Endothelial cell of hepatic sinusoid (primary cell): ENCODE measurements around the gene CNR2.
"Not testable (repeated sequence)": the region's sequence is repeated elsewhere in the genome, so short reads cannot be mapped to it uniquely, and the experiment has no call there.

ENCODE experiments used
- in situ Hi-C: cut with HindIII; loops from 2 replicates; pipeline ENCODE4 v1.10.0; 2017; ENCODE audit warnings: low sequenced_read_pairs

CNR2 gene

GRCh38 chr1:23895082-23895481 lies 18.1 kb downstream of the CNR2 start:
- in situ Hi-C loops = no loop called here

GRCh38 chr1:23889074-23889473 lies 24.1 kb downstream of the CNR2 start:
- in situ Hi-C loops = no loop called here

GRCh38 chr1:23885222-23885621 lies 27.9 kb downstream of the CNR2 start:
- in situ Hi-C loops = no loop called here

- in situ Hi-C loops = no loop called here
Observed at GRCh38 chr1:23882746-23883145, 30.4 kb downstream of the CNR2 start.

GRCh38 chr1:23879809-23880208 lies 33.4 kb downstream of the CNR2 start:
- in situ Hi-C loops = no loop called here

GRCh38 chr1:23878668-23879067 lies 34.5 kb downstream of the CNR2 start:
- in situ Hi-C loops = no loop called here

GRCh38 chr1:23875382-23875781 lies 37.8 kb downstream of the CNR2 start:
- in situ Hi-C loops = no loop called here

GRCh38 chr1:23872421-23872820 lies 40.7 kb downstream of the CNR2 start:
- in situ Hi-C loops = no loop called here

GRCh38 chr1:23869051-23869450 lies 44.1 kb downstream of the CNR2 start:
- in situ Hi-C loops = no loop called here

GRCh38 chr1:23868557-23869016 lies 44.6 kb downstream of the CNR2 start:
- in situ Hi-C loops = no loop called here

GRCh38 chr1:23867895-23868556 lies 45.1 kb downstream of the CNR2 start, which contains the start of gene FUCA1:
TSS of gene FUCA1 (minus strand) at chr1:23868290. CDS start at chr1:23868286, 4 bp downstream.
- in situ Hi-C loops = no loop called here

- in situ Hi-C loops = no loop called here
Observed at GRCh38 chr1:23867542-23867894, 45.6 kb downstream of the CNR2 start.

GRCh38 chr1:23865543-23865930 lies 47.6 kb downstream of the CNR2 start:
- in situ Hi-C loops = no loop called here

- in situ Hi-C loops = loop anchor here (5.0 kb wide), 3 partner anchors 47 to 97 kb away; partner anchors contain the start of gene CNR2
Observed at GRCh38 chr1:23864801-23865542, 48.2 kb downstream of the CNR2 start.

GRCh38 chr1:23862640-23863039 lies 50.5 kb downstream of the CNR2 start:
- in situ Hi-C loops = loop anchor here (5.0 kb wide), 3 partner anchors 50 to 100 kb away; partner anchors contain the start of gene CNR2

GRCh38 chr1:23854568-23854967 lies 58.6 kb downstream of the CNR2 start:
- in situ Hi-C loops = no loop called here

- in situ Hi-C loops = not testable (repeated sequence)
Observed at GRCh38 chr1:23853124-23853523, 60.0 kb downstream of the CNR2 start.

GRCh38 chr1:23851406-23851805 lies 61.8 kb downstream of the CNR2 start:
- in situ Hi-C loops = not testable (repeated sequence)

GRCh38 chr1:23848673-23849616 lies 64.2 kb downstream of the CNR2 start:
- in situ Hi-C loops = no loop called here

- in situ Hi-C loops = not testable (repeated sequence)
Observed at GRCh38 chr1:23847482-23848095, 65.6 kb downstream of the CNR2 start.

- in situ Hi-C loops = no loop called here
Observed at GRCh38 chr1:23845163-23845562, 68.0 kb downstream of the CNR2 start.
